Fibroblast of villous mesenchyme (primary cell): ENCODE measurements around the gene RB1. TPM values are rescaled to one million over a fixed set of nuclear protein-coding genes. Genes with fewer than 3 reads are reported as not detected.
A peak's percentile ranks its signal among the peaks of the same experiment; 100 is the strongest.
"Not testable (repeated sequence)": the region's sequence is repeated elsewhere in the genome, so short reads cannot be mapped to it uniquely, and the experiment has no call there.

Source experiments
- DNase-seq: peaks from one replicate; pipeline ENCODE4 v3.0.0-alpha.2; 2010; ENCODE audit warnings: low read depth
- H3K4me3 ChIP-seq: 2 replicates; pipeline ENCODE4 v1.5.1; 2011; ENCODE audit warnings: low read depth, mild to moderate bottlenecking, low read length
- CTCF ChIP-seq: IDR thresholded peaks from 2 replicates; pipeline ENCODE4 v1.5.1; 2012; ENCODE audit warnings: low read depth, mild to moderate bottlenecking, low read length; ENCODE audit not compliant: insufficient read depth
- total RNA-seq: library from RNA; depleted of rRNA; stranded (reverse); fragments of >200 nt; gene quantifications from 2 replicates; pipeline ENCODE4 v1.2.3, GENCODE V29; 2012

Gene RB1
- total RNA-seq, 1 donor: 50.5 TPM

- no peak for TF ChIP-seq CTCF
- DNase-seq: no peak
Observed at GRCh38 chr13:48411147-48411794, 107.7 kb downstream of the RB1 start.

DNA sequence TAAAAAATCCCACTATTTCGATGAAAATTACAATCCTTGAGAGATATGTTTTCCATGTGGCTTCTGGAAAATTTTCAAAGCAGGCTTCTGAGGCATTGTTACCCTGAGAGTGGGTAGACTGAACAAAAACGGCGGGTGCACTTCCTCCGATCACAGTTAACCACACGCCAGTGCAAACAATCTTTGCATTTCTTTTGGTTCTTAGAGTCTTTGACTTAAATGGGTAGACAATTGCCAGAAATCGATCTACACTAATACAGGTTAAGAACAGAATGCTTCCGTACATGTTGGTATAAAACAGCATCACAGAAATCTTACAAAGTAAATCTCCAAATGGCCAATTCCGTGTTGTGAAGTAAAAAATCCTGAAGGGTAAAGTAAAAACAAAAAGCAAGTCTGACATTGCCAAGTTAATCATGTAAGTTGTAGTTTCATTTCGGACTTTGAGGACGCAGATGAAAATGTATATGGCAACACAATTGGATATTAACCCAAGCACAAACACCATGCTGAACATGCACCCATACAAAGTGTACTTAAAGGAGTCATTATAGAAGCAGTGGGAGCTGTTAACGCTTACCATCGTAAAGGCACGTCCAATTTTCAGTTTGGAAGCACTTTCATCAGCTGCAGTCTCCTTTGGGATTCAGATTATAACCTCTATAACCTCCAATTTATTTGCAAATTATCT lies 108.4 kb downstream of the RB1 start:
- H3K4me3 ChIP-seq: peak overlapping the region; percentile 68
- TF ChIP-seq CTCF: no peak
- peak; percentile 53 for DNase-seq

More at GRCh38 chr13:48411147-48411794, 107.7 kb downstream of the RB1 start:
- peak overlapping the region; percentile 68 for H3K4me3 ChIP-seq

GRCh38 chr13:48412881-48413351 lies 109.4 kb downstream of the RB1 start, which contains the start of gene LPAR6:
Gene LPAR6, minus strand, starts transcription at chr13:48413113. Its CDS starts 690 bp downstream, at chr13:48412423.
- DNase-seq: peak; percentile 91
- TF ChIP-seq CTCF: no peak
- peak within 1 kb of the TSS; percentile 68 for H3K4me3 ChIP-seq

GRCh38 chr13:48414501-48414900 lies 111.0 kb downstream of the RB1 start:
- TF ChIP-seq CTCF: no peak
- no peak for DNase-seq

DNA sequence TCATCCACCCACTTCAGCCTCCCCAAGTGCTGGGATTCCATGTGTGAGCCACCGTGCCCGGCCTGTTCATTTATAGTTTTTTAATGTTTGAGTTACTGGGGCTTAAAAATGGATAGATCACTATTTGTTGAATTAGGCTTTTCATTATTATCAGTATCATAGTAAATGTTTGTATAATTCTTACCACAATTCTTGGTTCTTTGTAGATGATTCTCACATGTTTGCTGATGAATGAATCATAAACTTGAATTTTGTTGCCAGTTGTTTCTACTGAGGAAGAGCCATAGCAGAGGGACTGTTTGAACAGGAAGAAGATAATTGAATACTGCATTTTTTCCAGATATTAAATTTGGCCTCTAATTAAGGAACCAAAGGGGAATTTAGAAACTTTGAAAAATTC lies 112.0 kb downstream of the RB1 start:
- H3K4me3 ChIP-seq: no peak overlapping the region
- DNase-seq: no peak
- no peak for TF ChIP-seq CTCF

More at GRCh38 chr13:48414501-48414900, 111.0 kb downstream of the RB1 start:
- no peak overlapping the region for H3K4me3 ChIP-seq

DNA sequence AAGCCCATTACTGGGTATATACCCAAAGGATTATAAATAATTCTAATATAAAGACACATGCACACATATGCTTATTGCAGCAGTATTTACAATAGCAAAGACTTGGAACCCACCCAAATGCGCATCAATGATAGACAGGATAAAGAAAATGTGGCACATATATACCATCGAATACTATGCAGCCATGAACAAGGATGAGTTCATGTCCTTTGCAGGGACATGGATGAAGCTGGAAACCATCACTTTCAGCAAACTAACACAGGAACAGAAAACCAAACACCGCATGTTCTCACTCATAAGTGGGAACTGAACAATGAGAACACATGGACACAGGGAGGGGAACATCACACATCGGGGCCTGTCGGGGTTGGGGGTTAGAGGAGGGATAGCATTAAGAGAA lies 118.5 kb downstream of the RB1 start:
- not testable (repeated sequence) for DNase-seq

GRCh38 chr13:48424212-48424611 lies 120.7 kb downstream of the RB1 start:
- no peak for TF ChIP-seq CTCF
- no peak for DNase-seq

More for the DNA sequence above, 118.5 kb downstream of the RB1 start:
- not testable (repeated sequence) for H3K4me3 ChIP-seq

More at GRCh38 chr13:48424212-48424611, 120.7 kb downstream of the RB1 start:
- H3K4me3 ChIP-seq: no peak overlapping the region
